K562 (cell line): ENCODE measurements around the gene BCL11A. TPM values are rescaled to one million over a fixed set of nuclear protein-coding genes. Genes with fewer than 3 reads are reported as not detected.

ENCODE experiments used
- ATAC-seq: fragments of 200-7000 bp; cut with Tn5 transposase; 3 replicates; pipeline ENCODE4 v1.9.1; 2020; ENCODE audit warnings: moderate library complexity
- BruUV-seq: library from RNA; stranded (reverse); fragments of 400-500 nt; replicated peaks from 2 replicates; lab custom pipeline; 2021; lab: Mats Ljungman, UMichigan
- CTCF ChIA-PET: fragments of 300-600 bp; formaldehyde crosslinking; extraction: SDS; loops from one replicate; lab custom pipeline; 2021; ENCODE audit warnings: low intra/inter-chr PET ratio; lab: Yijun Ruan, JAX
- POLR2A ChIA-PET: fragments of 300-600, 350-650 bp; sonication (Branson Sonifier 250); formaldehyde crosslinking; extraction: SDS; loops from one replicate; lab custom pipeline; 2021; ENCODE audit warnings: antibody characterized with exemption, inconsistent platforms; lab: Yijun Ruan, JAX
- DNase-seq, 4 experiments: peaks; one replicate each; pipeline versions ENCODE4 v3.0.0 to v3.0.0-alpha.2; 2011 to 2018; ENCODE audit warnings: low spot score in 3 of 4, mixed read lengths in 3 of 4; ENCODE audit errors: extremely low read depth in 1 of 4
- FAIRE-seq: peaks from 2 replicates; lab custom pipeline; 2011; peaks lifted over from hg19 to GRCh38; lab: Jason Lieb, UNC
- H2AFZ ChIP-seq: 2 replicates; pipeline ENCODE4 v1.6.0; 2011; ENCODE audit warnings: low read depth, low read length, control low read depth, inconsistent platforms
- H3K27ac ChIP-seq: fragments of 200-600 bp; 3 replicates; pipeline ENCODE4 v1.8.0; 2011; ENCODE audit warnings: low read depth, mild to moderate bottlenecking, control low read depth, inconsistent platforms, low read length, moderate library complexity, mixed read lengths; ENCODE audit errors: extremely low read depth
- H3K27me3 ChIP-seq, 2 experiments: fragments of 300-600 bp in 1 of 2; 2 replicates in 1 of 2; 3 replicates in 1 of 2; pipeline versions ENCODE4 v1.6.0 to v1.8.0; 2011; ENCODE audit warnings: inconsistent platforms in 2 of 2, low read length in 2 of 2, mild to moderate bottlenecking in 1 of 2, mixed read lengths in 1 of 2, moderate library complexity in 1 of 2; ENCODE audit not compliant: control insufficient read depth in 2 of 2, insufficient read depth in 2 of 2
- H3K36me3 ChIP-seq: fragments of 300-600 bp; 3 replicates; pipeline ENCODE4 v1.8.0; 2011; ENCODE audit warnings: mild to moderate bottlenecking, low read length, inconsistent platforms; ENCODE audit not compliant: control insufficient read depth, insufficient read depth
- H3K4me1 ChIP-seq, 2 experiments: fragments of 200-600 bp in 1 of 2; replicated peaks in 1 of 2; 2 replicates in 1 of 2; 3 replicates in 1 of 2; pipeline versions ENCODE4 v1.5.1 to v1.8.0; 2011; ENCODE audit warnings: inconsistent platforms in 2 of 2, low read length in 2 of 2, mild to moderate bottlenecking in 1 of 2, mixed read lengths in 1 of 2, moderate library complexity in 1 of 2; ENCODE audit not compliant: control insufficient read depth in 2 of 2, insufficient read depth in 2 of 2
- H3K4me2 ChIP-seq: 2 replicates; pipeline ENCODE4 v1.6.1; 2011; ENCODE audit warnings: low read length, control low read depth, inconsistent platforms, mixed read lengths; ENCODE audit not compliant: insufficient read depth
- H3K4me3 ChIP-seq: fragments of 200-600 bp; sonication (generic), shearing (Covaris generic); 2 replicates; pipeline ENCODE4 v1.5.1; 2016; ENCODE audit warnings: control low read depth, inconsistent platforms
- H3K79me2 ChIP-seq: fragments of 200-600 bp; 3 replicates; pipeline ENCODE4 v1.8.0; 2011; ENCODE audit warnings: low read length, inconsistent platforms; ENCODE audit not compliant: control insufficient read depth, insufficient read depth
- H3K9ac ChIP-seq, 2 experiments: 2 replicates each; pipeline versions ENCODE4 v1.6.0 to v1.6.1; 2011; ENCODE audit warnings: low read depth in 2 of 2, low read length in 2 of 2, control low read depth in 1 of 2, inconsistent platforms in 1 of 2, mild to moderate bottlenecking in 1 of 2, mixed read lengths in 1 of 2; ENCODE audit not compliant: insufficient read depth in 1 of 2
- H3K9me1 ChIP-seq: one replicate; pipeline ENCODE4 v1.6.0; 2011; ENCODE audit warnings: inconsistent platforms, mild to moderate bottlenecking, low read length, moderate library complexity; ENCODE audit not compliant: control insufficient read depth, insufficient read depth
- H3K9me3 ChIP-seq: replicated peaks from 2 replicates; pipeline ENCODE4 v1.5.1; 2011; ENCODE audit warnings: low read depth, low read length, inconsistent platforms; ENCODE audit not compliant: control insufficient read depth, insufficient read depth
- H4K20me1 ChIP-seq: replicated peaks from 2 replicates; pipeline ENCODE4 v1.6.1; 2011; ENCODE audit warnings: low read length, inconsistent platforms, mixed read lengths; ENCODE audit not compliant: control insufficient read depth, insufficient read depth
- BRD4 ChIP-seq: fragments of 200-600 bp; sonication (generic); IDR thresholded peaks from 2 replicates; pipeline ENCODE4 v1.6.1; 2017; ENCODE audit warnings: inconsistent platforms
- CHCHD3 ChIP-seq: fragments of 250-450 bp; sonication (Bioruptor Pico); IDR thresholded peaks from 2 replicates; pipeline ENCODE4 v2.1.2; 2022; ENCODE audit warnings: mild to moderate bottlenecking
- KDM1A ChIP-seq, 2 experiments: fragments of 450-650 bp; IDR thresholded peaks; 2 replicates each; pipeline ENCODE4 v1.6.1; 2016; ENCODE audit warnings: mild to moderate bottlenecking in 2 of 2
- NFXL1 ChIP-seq: fragments of 450-650 bp; formaldehyde crosslinking; IDR thresholded peaks from 2 replicates; pipeline ENCODE4 v1.4.0; 2021; ENCODE audit warnings: mild to moderate bottlenecking
- SAP30 ChIP-seq: fragments of 200-600 bp; sonication (generic); IDR thresholded peaks from 2 replicates; pipeline ENCODE4 v1.6.1; 2012; ENCODE audit warnings: borderline replicate concordance, low read depth, mild to moderate bottlenecking, moderate library complexity, low read length, control low read depth, inconsistent platforms; ENCODE audit not compliant: insufficient read depth, poor library complexity, severe bottlenecking
- SIN3B ChIP-seq: fragments of 450-650 bp; IDR thresholded peaks from 2 replicates; pipeline ENCODE4 v1.6.1; 2017; ENCODE audit warnings: low read depth, mild to moderate bottlenecking, moderate library complexity
- SMARCB1 ChIP-seq: IDR thresholded peaks from 2 replicates; pipeline ENCODE4 v1.6.1; 2011; ENCODE audit warnings: improper control_type of control experiment, low read depth; ENCODE audit not compliant: insufficient read length
- STAT5B ChIP-seq: fragments of 250-450 bp; sonication (Bioruptor Pico); IDR thresholded peaks from 2 replicates; pipeline ENCODE4 v1.8.0; 2021; ENCODE audit warnings: mild to moderate bottlenecking, inconsistent platforms
- ZNF143 ChIP-seq: sonication (generic); formaldehyde crosslinking; IDR thresholded peaks from 2 replicates; pipeline ENCODE4 v1.9.0; 2022; ENCODE audit warnings: mild to moderate bottlenecking, missing genetic modification reagents
- ZNF217 ChIP-seq: sonication (generic); formaldehyde crosslinking; IDR thresholded peaks from 2 replicates; pipeline ENCODE4 v1.8.0; 2022; ENCODE audit warnings: mild to moderate bottlenecking, missing genetic modification reagents
- ZNF592 ChIP-seq: fragments of 450-650 bp; IDR thresholded peaks from 2 replicates; pipeline ENCODE4 v1.6.1; 2017; ENCODE audit warnings: antibody characterized with exemption, mild to moderate bottlenecking
- ZNF764 ChIP-seq: fragments of 250-450 bp; sonication (Bioruptor Pico); IDR thresholded peaks from 2 replicates; pipeline ENCODE4 v1.4.0; 2020; ENCODE audit warnings: low read depth, mild to moderate bottlenecking, moderate library complexity
- WGBS: fragments of 100-300 bp; shearing (Covaris generic); methylation state at CpG from one replicate; pipeline ENCODE4 v1.1.6; 2016; ENCODE audit warnings: low coverage, mixed read lengths; ENCODE audit not compliant: insufficient coverage; ENCODE audit errors: missing lambda C conversion rate; 5-methylcytosine and 5-hydroxymethylcytosine counted together
- in situ Hi-C: fragments of 300-500 bp; cut with MboI; formaldehyde crosslinking; loops from 4 replicates; pipeline ENCODE4 v1.15.0; 2018; ENCODE audit warnings: inconsistent platforms, mixed read lengths
- intact Hi-C: fragments of 100-400 bp; cut with micrococcal nuclease; formaldehyde crosslinking; loops from 2 replicates; pipeline ENCODE4 v1.14.2; 2022
- polyA plus RNA-seq, 8 experiments: library from polyadenylated mRNA; depleted of rRNA in 4 of 8; stranded (reverse) in 5 of 8; unstranded in 3 of 8; fragments of >200 nt; fragmentation: Nextera tagmentation in 2 of 8; fragmentation: Illumina TruSeq in 1 of 8; extraction: Ambion mirVana in 2 of 8; extraction: Trizol in 1 of 8; gene quantifications; 2 replicates each; pipeline versions ENCODE4 v1.2.1 to v1.2.3, GENCODE V29; 2011 to 2014; ENCODE audit warnings: inconsistent platforms in 1 of 8, missing spikeins in 1 of 8
- total RNA-seq, 7 experiments: library from RNA; depleted of rRNA in 6 of 7; stranded (reverse); fragments of >200 nt in 6 of 7; fragmentation: Illumina TruSeq in 2 of 7; extraction: Trizol in 2 of 7; gene quantifications; 2 replicates each; pipeline versions ENCODE4 v1.2.1 to v1.2.3, GENCODE V29; 2011 to 2021; ENCODE audit warnings: low replicate concordance in 1 of 7
- TF ChIP-seq, protein P1 (sequence below): fragments of 150-350 bp; conservative IDR thresholded peaks from 2 replicates; pipeline ENCODE4 v1.6.1; 2014; ENCODE audit warnings: low read length
- TF ChIP-seq, protein P2 (sequence below): sonication (generic); formaldehyde crosslinking; IDR thresholded peaks from 2 replicates; pipeline ENCODE4 v1.9.0; 2022; ENCODE audit warnings: mild to moderate bottlenecking, missing genetic modification reagents

Gene BCL11A
- total and polyA plus RNA-seq, 9 of the 15 experiments (the other 6 are each of a cell fraction or from before 2014, with no cell fraction given), result 0.13 TPM; not detected in 8

DNA sequence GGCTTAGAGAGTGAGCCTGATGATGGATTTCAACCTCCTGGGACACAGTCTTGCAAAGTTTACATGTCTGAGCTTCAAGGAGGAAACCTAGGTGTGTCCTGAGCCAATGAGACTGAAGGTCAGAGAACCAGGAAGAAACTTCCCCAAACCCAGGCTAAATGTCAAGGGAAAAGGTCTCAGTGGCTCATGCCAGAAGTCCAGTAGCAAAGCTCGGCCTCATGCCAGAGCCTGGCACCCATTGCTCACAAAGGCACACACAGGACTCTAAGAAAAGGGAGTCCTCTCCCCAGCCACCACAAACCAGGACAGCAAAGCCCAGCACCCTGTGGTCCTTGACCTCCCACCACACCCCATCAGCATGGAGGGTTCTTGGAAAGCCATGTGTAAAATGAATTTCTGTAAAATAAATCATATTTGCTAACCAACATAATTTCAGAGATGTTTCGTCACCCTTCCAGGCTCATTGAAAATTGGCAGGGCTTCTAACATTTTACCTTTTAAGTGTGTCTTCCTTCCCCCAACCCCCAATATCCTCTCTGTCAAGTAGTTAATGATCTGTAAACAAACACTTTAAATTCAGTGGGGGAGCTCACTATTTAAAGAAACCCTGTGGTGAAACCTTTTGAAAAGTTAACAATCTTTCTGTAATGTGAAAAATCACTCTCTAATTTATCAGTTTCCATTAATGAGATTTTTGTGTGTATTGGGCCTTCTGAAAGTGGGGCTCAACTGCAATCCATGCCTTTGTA, 77.1 kb downstream of the BCL11A start:
- H3K27me3 ChIP-seq, result peaks cover 4 to 31% of the 10 kb centered on the region in 2 experiments; a peak in 3 of 5 replicates
- no peak overlapping the region for H3K4me3 ChIP-seq
- H3K9ac ChIP-seq, result no peak overlapping the region
- FAIRE-seq (no peak), DNase-seq (no peak), ATAC-seq (no peak)
- no peaks in the 10 kb centered on the region for H3K36me3 ChIP-seq
- in situ Hi-C loops (no loop called here), intact Hi-C loops (no loop called here)
- no TSS peak for BruUV-seq
- 0% methylated on average over 2 of the region's 2 CpGs for WGBS
- no peaks in the 10 kb centered on the region for H3K9me1 ChIP-seq
- no peak overlapping the region for H3K4me2 ChIP-seq
- H4K20me1 ChIP-seq, result 0 out of 2 replicates have a peak, but pooled peaks cover 2% of the 10 kb centered on the region
- no peaks in the 10 kb centered on the region for H3K9me3 ChIP-seq
- H3K79me2 ChIP-seq, result no peaks in the 10 kb centered on the region
- H2AFZ ChIP-seq, result no peak overlapping the region
- no peaks in the 10 kb centered on the region for H3K4me1 ChIP-seq
- no peak overlapping the region for H3K27ac ChIP-seq
- POLR2A ChIA-PET, result no interaction called here
- CTCF ChIA-PET, result no interaction called here
- TF ChIP-seq ZNF592, result no peak
- TF ChIP-seq, protein P1, sequence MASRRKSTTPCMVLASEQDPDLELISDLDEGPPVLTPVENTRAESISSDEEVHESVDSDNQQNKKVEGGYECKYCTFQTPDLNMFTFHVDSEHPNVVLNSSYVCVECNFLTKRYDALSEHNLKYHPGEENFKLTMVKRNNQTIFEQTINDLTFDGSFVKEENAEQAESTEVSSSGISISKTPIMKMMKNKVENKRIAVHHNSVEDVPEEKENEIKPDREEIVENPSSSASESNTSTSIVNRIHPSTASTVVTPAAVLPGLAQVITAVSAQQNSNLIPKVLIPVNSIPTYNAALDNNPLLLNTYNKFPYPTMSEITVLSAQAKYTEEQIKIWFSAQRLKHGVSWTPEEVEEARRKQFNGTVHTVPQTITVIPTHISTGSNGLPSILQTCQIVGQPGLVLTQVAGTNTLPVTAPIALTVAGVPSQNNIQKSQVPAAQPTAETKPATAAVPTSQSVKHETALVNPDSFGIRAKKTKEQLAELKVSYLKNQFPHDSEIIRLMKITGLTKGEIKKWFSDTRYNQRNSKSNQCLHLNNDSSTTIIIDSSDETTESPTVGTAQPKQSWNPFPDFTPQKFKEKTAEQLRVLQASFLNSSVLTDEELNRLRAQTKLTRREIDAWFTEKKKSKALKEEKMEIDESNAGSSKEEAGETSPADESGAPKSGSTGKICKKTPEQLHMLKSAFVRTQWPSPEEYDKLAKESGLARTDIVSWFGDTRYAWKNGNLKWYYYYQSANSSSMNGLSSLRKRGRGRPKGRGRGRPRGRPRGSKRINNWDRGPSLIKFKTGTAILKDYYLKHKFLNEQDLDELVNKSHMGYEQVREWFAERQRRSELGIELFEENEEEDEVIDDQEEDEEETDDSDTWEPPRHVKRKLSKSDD, result no peak
- TF ChIP-seq SMARCB1, result no peak
- no peak for TF ChIP-seq SAP30
- TF ChIP-seq STAT5B (CRISPR knock-in tag), result no peak
- no peak for TF ChIP-seq BRD4
- no peak for TF ChIP-seq SIN3B
- TF ChIP-seq ZNF764 (CRISPR knock-in tag), result no peak
- no peak for TF ChIP-seq NFXL1 (CRISPR knock-in tag)
- no peak for TF ChIP-seq ZNF143 (CRISPR knock-in tag)
- TF ChIP-seq KDM1A (IDR thresholded peaks at IDR 0.05), result no peak
- TF ChIP-seq, protein P2, sequence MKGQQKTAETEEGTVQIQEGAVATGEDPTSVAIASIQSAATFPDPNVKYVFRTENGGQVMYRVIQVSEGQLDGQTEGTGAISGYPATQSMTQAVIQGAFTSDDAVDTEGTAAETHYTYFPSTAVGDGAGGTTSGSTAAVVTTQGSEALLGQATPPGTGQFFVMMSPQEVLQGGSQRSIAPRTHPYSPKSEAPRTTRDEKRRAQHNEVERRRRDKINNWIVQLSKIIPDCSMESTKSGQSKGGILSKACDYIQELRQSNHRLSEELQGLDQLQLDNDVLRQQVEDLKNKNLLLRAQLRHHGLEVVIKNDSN (CRISPR knock-in tag), result no peak
- no peak for TF ChIP-seq ZNF217 (CRISPR knock-in tag)
- TF ChIP-seq CHCHD3, result no peak
